C4-2B (cell line): Measurements from ENCODE around the gene MTHFD2L.

Source experiments
- CTCF ChIP-seq: fragments of 450-650 bp; conservative IDR thresholded peaks from 2 replicates; pipeline ENCODE4 v1.5.1; 2017; ENCODE audit warnings: mild to moderate bottlenecking
- ZFX ChIP-seq: fragments of 450-650 bp; IDR thresholded peaks from 2 replicates; pipeline ENCODE4 v1.6.1; 2017

GRCh38 chr4:74268643-74269042 lies 110.7 kb downstream of the MTHFD2L start:
- TF ChIP-seq CTCF = no peak
- TF ChIP-seq ZFX = no peak
